GM12864 (cell line): ENCODE measurements around the gene BTBD2.

Experiments
- DNase-seq: peaks from one replicate; pipeline ENCODE4 v3.0.0-alpha.2; 2011; ENCODE audit warnings: low read depth
- H3K4me3 ChIP-seq: 2 replicates; pipeline ENCODE4 v1.5.1; 2011; ENCODE audit warnings: mild to moderate bottlenecking, low read depth, low read length, control low read depth
- TF ChIP-seq, protein P1 (sequence below): IDR thresholded peaks from 2 replicates; pipeline ENCODE4 v1.5.1; 2011; ENCODE audit warnings: low read depth, mild to moderate bottlenecking, moderate library complexity, low read length, control low read depth, inconsistent platforms; ENCODE audit errors: missing control alignments

Gene BTBD2

DNA sequence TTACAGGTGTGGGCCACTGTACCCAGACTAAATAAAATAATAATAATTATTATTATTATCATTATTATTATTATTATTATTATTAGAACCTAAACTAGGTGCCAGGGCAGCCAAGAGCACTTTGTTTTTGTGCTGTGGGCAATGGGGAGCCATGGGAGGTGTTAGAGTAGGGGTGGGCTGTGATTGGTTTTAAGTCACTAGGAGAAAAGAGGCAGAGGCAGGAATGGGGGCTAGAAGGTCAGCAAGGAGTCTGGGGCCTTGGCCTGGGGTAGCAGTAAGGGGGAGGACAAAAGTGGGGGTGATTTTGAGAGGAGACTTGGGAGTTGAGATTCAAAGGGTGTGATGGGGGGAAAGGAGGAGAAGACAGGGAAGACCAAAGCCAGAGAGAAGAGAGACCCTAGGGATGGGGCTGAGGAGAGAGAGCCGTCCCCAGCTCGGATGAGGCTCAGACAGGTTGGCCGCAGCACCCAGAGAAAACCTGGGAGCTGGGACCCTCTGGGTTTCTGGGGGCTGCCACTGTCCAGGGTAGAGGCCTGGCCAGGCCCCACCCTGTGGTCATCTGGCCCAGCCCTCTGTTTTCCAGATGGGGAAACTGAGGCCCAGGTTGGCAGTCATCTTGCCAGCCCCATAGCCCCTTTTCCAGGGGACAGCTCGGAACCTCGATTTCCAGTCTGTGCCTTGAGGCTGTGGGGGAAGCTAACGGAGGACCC is 17.8 kb upstream of the BTBD2 start:
- H3K4me3 ChIP-seq: no peak overlapping the region
- TF ChIP-seq, protein P1, sequence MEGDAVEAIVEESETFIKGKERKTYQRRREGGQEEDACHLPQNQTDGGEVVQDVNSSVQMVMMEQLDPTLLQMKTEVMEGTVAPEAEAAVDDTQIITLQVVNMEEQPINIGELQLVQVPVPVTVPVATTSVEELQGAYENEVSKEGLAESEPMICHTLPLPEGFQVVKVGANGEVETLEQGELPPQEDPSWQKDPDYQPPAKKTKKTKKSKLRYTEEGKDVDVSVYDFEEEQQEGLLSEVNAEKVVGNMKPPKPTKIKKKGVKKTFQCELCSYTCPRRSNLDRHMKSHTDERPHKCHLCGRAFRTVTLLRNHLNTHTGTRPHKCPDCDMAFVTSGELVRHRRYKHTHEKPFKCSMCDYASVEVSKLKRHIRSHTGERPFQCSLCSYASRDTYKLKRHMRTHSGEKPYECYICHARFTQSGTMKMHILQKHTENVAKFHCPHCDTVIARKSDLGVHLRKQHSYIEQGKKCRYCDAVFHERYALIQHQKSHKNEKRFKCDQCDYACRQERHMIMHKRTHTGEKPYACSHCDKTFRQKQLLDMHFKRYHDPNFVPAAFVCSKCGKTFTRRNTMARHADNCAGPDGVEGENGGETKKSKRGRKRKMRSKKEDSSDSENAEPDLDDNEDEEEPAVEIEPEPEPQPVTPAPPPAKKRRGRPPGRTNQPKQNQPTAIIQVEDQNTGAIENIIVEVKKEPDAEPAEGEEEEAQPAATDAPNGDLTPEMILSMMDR: no peak
- DNase-seq: no peak

DNA sequence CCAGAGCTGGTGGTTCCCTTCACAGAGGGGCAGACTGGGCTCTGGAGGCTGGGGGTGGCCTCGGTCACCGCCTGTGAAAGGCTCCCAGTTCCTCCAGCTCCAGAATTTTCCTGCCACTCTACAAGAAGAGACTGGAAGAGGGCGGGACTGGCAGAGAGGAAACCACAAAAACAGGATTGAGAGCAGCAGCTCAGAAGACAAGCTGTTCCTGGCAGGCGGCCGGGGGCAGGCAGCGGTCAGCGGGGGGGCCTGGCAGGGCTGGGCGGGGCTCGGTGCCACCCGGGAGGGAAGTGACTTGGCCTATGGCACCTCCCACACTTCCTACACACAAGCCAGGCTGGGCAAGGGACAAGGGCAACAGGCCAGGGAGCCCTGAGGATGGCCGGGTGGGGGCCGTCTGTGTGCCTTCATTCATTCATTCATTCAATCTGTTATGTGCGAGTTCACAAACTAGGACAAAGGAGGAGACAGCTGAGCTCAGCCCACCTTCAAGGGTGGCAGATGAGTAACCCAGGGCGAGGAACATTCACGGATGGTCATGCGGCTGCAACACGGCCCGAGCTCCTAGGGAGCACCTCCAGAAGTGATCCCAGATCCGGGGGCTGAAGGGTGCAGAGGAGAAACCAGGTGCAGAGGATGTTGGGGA is 16.9 kb upstream of the BTBD2 start:
- H3K4me3 ChIP-seq: no peak overlapping the region
- TF ChIP-seq, protein P1: no peak
- DNase-seq: no peak

DNA sequence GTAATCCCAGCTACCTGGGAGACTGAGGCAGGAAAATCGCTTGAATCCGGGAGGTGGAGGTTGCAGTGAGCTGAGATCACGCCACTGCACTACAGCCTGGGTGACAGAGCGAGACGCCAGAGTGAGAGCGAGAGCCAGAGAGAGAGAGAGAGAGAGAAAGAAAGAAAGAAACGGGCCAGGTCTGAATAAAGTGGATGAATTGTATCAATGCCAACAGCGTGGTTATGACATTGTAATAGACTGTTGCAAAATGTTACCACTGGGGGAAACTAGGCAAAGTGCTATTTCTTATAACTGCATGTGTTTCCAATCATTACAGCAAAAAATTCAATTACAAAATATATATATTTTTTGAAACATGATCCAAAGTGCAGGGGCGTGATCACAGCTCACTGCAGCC is 11.8 kb upstream of the BTBD2 start:
- no peak for DNase-seq
- H3K4me3 ChIP-seq: no peak overlapping the region
- TF ChIP-seq, protein P1: no peak

DNA sequence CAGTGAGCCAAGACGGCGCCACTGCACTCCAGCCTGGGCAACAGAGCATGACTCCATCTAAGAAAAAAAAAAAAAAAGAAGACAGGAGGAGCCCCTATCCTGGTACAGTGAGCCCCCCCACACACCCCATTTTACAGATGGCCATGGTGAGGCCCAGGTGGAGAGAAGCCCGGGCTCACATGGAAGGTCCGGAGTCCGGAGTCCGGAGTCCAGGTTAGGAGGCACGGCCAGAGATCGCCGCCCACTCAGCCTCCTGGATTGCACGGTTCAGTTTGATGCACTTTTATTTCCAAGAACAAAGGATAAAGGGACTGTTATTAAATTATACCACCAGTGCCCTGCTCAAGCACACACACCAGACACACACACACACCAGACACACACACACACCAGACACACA is 11.3 kb upstream of the BTBD2 start:
- H3K4me3 ChIP-seq: no peak overlapping the region
- TF ChIP-seq, protein P1: no peak
- no peak for DNase-seq

DNA sequence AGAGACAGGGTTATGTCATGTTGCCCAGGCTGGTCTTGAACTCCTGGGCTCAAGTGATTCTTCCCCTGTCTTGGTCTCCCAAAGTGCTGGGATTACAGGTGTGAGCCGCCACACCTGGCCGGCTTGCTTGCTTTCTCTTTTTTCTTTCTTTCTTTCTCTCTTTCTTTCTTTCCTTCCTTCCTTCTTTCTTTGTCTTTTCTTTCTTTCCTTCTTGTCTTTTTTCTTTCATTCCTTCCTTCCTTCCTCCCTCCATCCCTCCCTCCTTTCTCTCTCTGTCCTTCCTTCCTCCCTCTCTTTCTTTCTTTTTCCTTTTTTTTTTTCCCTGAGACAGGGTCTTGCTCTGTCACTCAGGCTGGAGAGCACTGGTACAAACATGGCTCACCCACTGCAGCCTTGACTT is 6.8 kb upstream of the BTBD2 start:
- TF ChIP-seq, protein P1: no peak
- H3K4me3 ChIP-seq: no peak overlapping the region
- no peak for DNase-seq

DNA sequence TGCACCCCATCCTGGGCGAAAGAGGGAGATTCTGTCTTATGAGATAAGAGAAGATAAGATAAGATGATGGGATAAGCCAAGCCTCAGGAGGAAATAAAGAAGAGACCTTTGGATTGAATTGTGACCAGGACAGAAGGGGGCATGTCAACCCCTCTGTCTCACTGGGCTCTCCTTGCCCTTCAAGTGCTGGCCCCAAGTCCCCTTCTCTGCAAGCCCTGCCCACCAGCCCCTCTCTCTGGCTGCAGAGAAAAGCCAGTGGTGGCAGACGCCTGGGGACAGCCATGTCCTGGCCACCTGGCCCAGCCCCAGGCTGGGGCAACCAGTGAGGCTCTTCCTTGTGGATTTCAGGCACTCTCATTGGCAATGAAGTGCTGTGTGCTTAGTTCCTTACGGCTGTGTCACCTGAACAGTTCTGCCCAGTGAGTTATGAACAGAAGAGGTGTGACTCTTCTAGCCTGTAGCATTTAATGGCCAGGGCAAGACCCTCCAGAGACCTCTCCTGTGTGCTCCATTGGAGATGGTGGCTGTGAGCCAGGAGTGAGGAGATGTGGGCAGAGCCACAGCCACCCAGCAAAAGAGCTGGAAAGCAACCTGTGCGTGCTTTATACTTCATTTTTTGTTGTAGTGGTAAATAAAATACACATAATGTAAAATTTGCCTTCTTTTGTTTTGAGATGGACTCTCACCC is 6.1 kb upstream of the BTBD2 start:
- no peak for DNase-seq
- TF ChIP-seq, protein P1: no peak
- H3K4me3 ChIP-seq: no peak overlapping the region
